Endothelial cell of umbilical vein (primary cell): Measurements from ENCODE around the gene CRELD2. TPM values are rescaled to one million over a fixed set of nuclear protein-coding genes. Genes with fewer than 3 reads are reported as not detected.

ENCODE experiments used
- BruUV-seq: library from RNA; stranded (reverse); fragments of 400-500 nt; replicated peaks from 2 replicates; lab custom pipeline; 2021; lab: Mats Ljungman, UMichigan
- CTCF ChIA-PET: fragments of 300-600, 350-600 bp; sonication (Branson Sonifier 250); formaldehyde crosslinking; loops from one replicate; lab custom pipeline; 2021; ENCODE audit warnings: antibody characterized with exemption, inconsistent platforms; lab: Charles Lee
- POLR2A ChIA-PET: fragments of 300-600, 350-600 bp; sonication (Branson Sonifier 250); formaldehyde crosslinking; loops from one replicate; lab custom pipeline; 2021; ENCODE audit warnings: antibody characterized with exemption, inconsistent platforms; lab: Charles Lee
- DNase-seq: peaks from one replicate; pipeline ENCODE4 v3.0.0-alpha.2; 2011; ENCODE audit warnings: low read depth, low spot score
- FAIRE-seq: peaks from 2 replicates; lab custom pipeline; 2011; peaks lifted over from hg19 to GRCh38; lab: Jason Lieb, UNC
- H2AFZ ChIP-seq: 2 replicates; pipeline ENCODE4 v1.6.0; 2012; ENCODE audit warnings: low read depth, low read length, control low read depth, inconsistent platforms
- H3K27ac ChIP-seq: 2 replicates; pipeline ENCODE4 v1.5.1; 2011; ENCODE audit warnings: low read depth, mild to moderate bottlenecking, control low read depth, low read length, moderate library complexity; ENCODE audit not compliant: insufficient read depth
- H3K27me3 ChIP-seq, 2 experiments: 2 replicates each; pipeline versions ENCODE4 v1.6.0 to v1.6.1; 2011; ENCODE audit warnings: low read length in 2 of 2, mixed read lengths in 1 of 2; ENCODE audit not compliant: control insufficient read depth in 2 of 2, insufficient read depth in 2 of 2
- H3K36me3 ChIP-seq, 2 experiments: 2 replicates in 1 of 2; 3 replicates in 1 of 2; pipeline ENCODE4 v1.5.1; 2011; ENCODE audit warnings: low read length in 2 of 2, mild to moderate bottlenecking in 1 of 2, moderate library complexity in 1 of 2; ENCODE audit not compliant: control insufficient read depth in 2 of 2, insufficient read depth in 2 of 2; ENCODE audit errors: extremely low read depth in 1 of 2
- H3K4me1 ChIP-seq: 3 replicates; pipeline ENCODE4 v1.5.1; 2011; ENCODE audit warnings: mild to moderate bottlenecking, low read length; ENCODE audit not compliant: control insufficient read depth, insufficient read depth; ENCODE audit errors: extremely low read depth
- H3K4me2 ChIP-seq: 2 replicates; pipeline ENCODE4 v1.6.1; 2011; ENCODE audit warnings: low read length, control low read depth, mixed read lengths; ENCODE audit not compliant: insufficient read depth
- H3K4me3 ChIP-seq, 3 experiments: fragments of 200-600 bp in 1 of 3; sonication (generic), shearing (Covaris generic) in 1 of 3; replicated peaks in 1 of 3; 2 replicates each; pipeline ENCODE4 v1.5.1; 2011 to 2016; ENCODE audit warnings: control low read depth in 3 of 3, low read length in 3 of 3, mild to moderate bottlenecking in 2 of 3, inconsistent platforms in 1 of 3, low read depth in 1 of 3, moderate library complexity in 1 of 3; ENCODE audit not compliant: insufficient read depth in 1 of 3
- H3K79me2 ChIP-seq: 2 replicates; pipeline ENCODE4 v1.6.0; 2012; ENCODE audit warnings: low read length, inconsistent platforms; ENCODE audit not compliant: control insufficient read depth, insufficient read depth
- H3K9ac ChIP-seq: replicated peaks from 2 replicates; pipeline ENCODE3; 2011; ENCODE audit warnings: low read length, control low read depth; ENCODE audit not compliant: insufficient read depth; ENCODE audit errors: extremely low read depth
- H3K9me1 ChIP-seq: replicated peaks from 3 replicates; pipeline ENCODE4 v1.6.0; 2011; ENCODE audit warnings: mild to moderate bottlenecking, low read length; ENCODE audit not compliant: control insufficient read depth, insufficient read depth; ENCODE audit errors: extremely low read depth
- H3K9me3 ChIP-seq: replicated peaks from 2 replicates; pipeline ENCODE4 v1.5.1; 2012; ENCODE audit warnings: low read length, inconsistent platforms; ENCODE audit not compliant: control insufficient read depth, insufficient read depth
- H4K20me1 ChIP-seq: replicated peaks from 2 replicates; pipeline ENCODE3; 2011; ENCODE audit warnings: mild to moderate bottlenecking, low read length; ENCODE audit not compliant: control insufficient read depth, insufficient read depth; ENCODE audit errors: extremely low read depth
- EZH2 ChIP-seq: IDR thresholded peaks from 2 replicates; pipeline ENCODE4 v1.6.1; 2012; ENCODE audit warnings: borderline replicate concordance, low read depth, mild to moderate bottlenecking, moderate library complexity, low read length, inconsistent platforms; ENCODE audit not compliant: severe bottlenecking
- FOS ChIP-seq: IDR thresholded peaks from 2 replicates; pipeline ENCODE4 v1.6.1; 2011; ENCODE audit warnings: mild to moderate bottlenecking, low read length, moderate library complexity, borderline replicate concordance; ENCODE audit not compliant: insufficient read depth
- GATA2 ChIP-seq: IDR thresholded peaks from 2 replicates; pipeline ENCODE4 v1.7.0; 2011; ENCODE audit warnings: low read depth, mild to moderate bottlenecking, moderate library complexity, mixed read lengths, low read length; ENCODE audit not compliant: insufficient read length, insufficient read depth
- JUN ChIP-seq: IDR thresholded peaks from 2 replicates; pipeline ENCODE4 v1.6.1; 2011; ENCODE audit warnings: borderline replicate concordance, low read depth; ENCODE audit not compliant: insufficient read length, insufficient read depth
- POLR2AphosphoS5 ChIP-seq: IDR thresholded peaks from 2 replicates; pipeline ENCODE4 v1.6.1; 2012; ENCODE audit warnings: low read depth, mild to moderate bottlenecking, control low read depth, low read length, moderate library complexity; ENCODE audit not compliant: insufficient read depth
- dilution Hi-C: fragments of 300-500 bp; cut with MboI; formaldehyde crosslinking; loops from one replicate; pipeline ENCODE4 v1.15.0; 2019; ENCODE audit warnings: low sequenced_read_pairs; ENCODE audit not compliant: extremely low pct_ligation_motif_present
- intact Hi-C: fragments of 100-400 bp; cut with micrococcal nuclease; formaldehyde crosslinking; loops from one replicate; pipeline ENCODE4 v1.10.0; 2022
- polyA plus RNA-seq, 4 experiments: library from polyadenylated mRNA; depleted of rRNA in 3 of 4; stranded (reverse) in 3 of 4; unstranded in 1 of 4; fragments of >200 nt; gene quantifications; 2 replicates each; pipeline versions ENCODE4 v1.2.1 to v1.2.3, GENCODE V29; 2011 to 2012; ENCODE audit warnings: missing spikeins in 1 of 4
- total RNA-seq: library from RNA; stranded (reverse); gene quantifications from 2 replicates; pipeline ENCODE4 v1.2.3, GENCODE V29; 2021
- TF ChIP-seq, protein P1 (sequence below): IDR thresholded peaks from 2 replicates; pipeline ENCODE4 v1.6.1; 2011; ENCODE audit not compliant: insufficient read depth, insufficient read length
- TF ChIP-seq, protein P2 (sequence below), 2 donors: IDR thresholded peaks; 1 replicate in 1 of 2; 2 replicates in 1 of 2; pipeline ENCODE4 v1.5.1; 2011; ENCODE audit warnings: low read length in 2 of 2, mild to moderate bottlenecking in 2 of 2, moderate library complexity in 2 of 2, control low read depth in 1 of 2, inconsistent platforms in 1 of 2, low read depth in 1 of 2; ENCODE audit not compliant: insufficient read depth in 1 of 2; ENCODE audit errors: extremely low read depth in 1 of 2

CRELD2 gene
- total and polyA plus RNA-seq, 2 donors (not counting 3 experiments of a cell fraction or from before 2014, with no cell fraction given), result 71.0 to 86.3 TPM

DNA sequence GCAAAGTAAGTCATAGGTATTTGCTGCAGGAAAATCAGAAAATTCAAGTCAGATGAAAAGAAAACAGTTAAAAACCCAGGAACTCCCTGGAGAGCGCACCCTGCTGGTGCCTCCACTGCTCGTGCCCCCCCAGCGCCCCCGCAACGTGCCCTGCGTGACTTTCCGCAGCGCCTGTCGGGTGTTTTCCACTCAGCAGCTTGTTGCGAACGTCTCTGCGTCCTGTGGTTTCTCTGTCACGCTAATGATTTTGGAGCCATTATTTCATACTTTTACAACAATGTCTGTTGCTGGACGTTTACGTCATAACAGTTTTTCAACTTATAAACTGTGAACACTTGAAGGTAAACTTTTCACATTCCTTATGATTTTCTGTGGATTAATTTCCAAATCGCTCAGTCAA, 5.0 kb downstream of the CRELD2 start:
- BruUV-seq, result no TSS peak
- POLR2A ChIA-PET, result no interaction called here
- Histone ChIP-seq H3K4me3 (no peak overlapping the region), H2AFZ (no peak overlapping the region), H3K4me1 (peaks cover 9% of the 10 kb centered on the region), H3K36me3 (peaks cover 2 to 8% of the 10 kb centered on the region in 2 experiments), H3K27me3 (no peaks in the 10 kb centered on the region), H3K9me3 (no peaks in the 10 kb centered on the region), H3K9ac (no peak overlapping the region), H4K20me1 (no peaks in the 10 kb centered on the region), H3K9me1 (no peaks in the 10 kb centered on the region), H3K79me2 (peaks cover 4% of the 10 kb centered on the region), H3K4me2 (no peak overlapping the region), H3K27ac (no peak overlapping the region)
- dilution Hi-C loops (no loop called here), intact Hi-C loops (no loop called here)
- FAIRE-seq (no peak), DNase-seq (no peak)
- CTCF ChIA-PET, result no interaction called here
- TF ChIP-seq, protein P1, sequence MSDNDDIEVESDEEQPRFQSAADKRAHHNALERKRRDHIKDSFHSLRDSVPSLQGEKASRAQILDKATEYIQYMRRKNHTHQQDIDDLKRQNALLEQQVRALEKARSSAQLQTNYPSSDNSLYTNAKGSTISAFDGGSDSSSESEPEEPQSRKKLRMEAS, result no peak
- TF ChIP-seq, protein P2, sequence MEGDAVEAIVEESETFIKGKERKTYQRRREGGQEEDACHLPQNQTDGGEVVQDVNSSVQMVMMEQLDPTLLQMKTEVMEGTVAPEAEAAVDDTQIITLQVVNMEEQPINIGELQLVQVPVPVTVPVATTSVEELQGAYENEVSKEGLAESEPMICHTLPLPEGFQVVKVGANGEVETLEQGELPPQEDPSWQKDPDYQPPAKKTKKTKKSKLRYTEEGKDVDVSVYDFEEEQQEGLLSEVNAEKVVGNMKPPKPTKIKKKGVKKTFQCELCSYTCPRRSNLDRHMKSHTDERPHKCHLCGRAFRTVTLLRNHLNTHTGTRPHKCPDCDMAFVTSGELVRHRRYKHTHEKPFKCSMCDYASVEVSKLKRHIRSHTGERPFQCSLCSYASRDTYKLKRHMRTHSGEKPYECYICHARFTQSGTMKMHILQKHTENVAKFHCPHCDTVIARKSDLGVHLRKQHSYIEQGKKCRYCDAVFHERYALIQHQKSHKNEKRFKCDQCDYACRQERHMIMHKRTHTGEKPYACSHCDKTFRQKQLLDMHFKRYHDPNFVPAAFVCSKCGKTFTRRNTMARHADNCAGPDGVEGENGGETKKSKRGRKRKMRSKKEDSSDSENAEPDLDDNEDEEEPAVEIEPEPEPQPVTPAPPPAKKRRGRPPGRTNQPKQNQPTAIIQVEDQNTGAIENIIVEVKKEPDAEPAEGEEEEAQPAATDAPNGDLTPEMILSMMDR (IDR thresholded peaks at IDR 0.05; ENCODE audit: extremely low read depth in 1 of 2, insufficient read depth in 1 of 2, low read depth in 1 of 2, low read length in 2 of 2), result peak in 1 of 2 donors; percentile 6
- no peak for TF ChIP-seq EZH2

- no peak overlapping the region for H3K27ac ChIP-seq
- H3K27me3 ChIP-seq, result no peaks in the 10 kb centered on the region
- POLR2A ChIA-PET, result no interaction called here
- no peak for DNase-seq
- H4K20me1 ChIP-seq, result no peaks in the 10 kb centered on the region
- peaks cover 2 to 8% of the 10 kb centered on the region in 2 experiments for H3K36me3 ChIP-seq
- H3K9me1 ChIP-seq, result no peaks in the 10 kb centered on the region
- H3K9ac ChIP-seq, result no peak overlapping the region
- no peak for TF ChIP-seq POLR2AphosphoS5
- TF ChIP-seq EZH2, result no peak
- TF ChIP-seq FOS, result no peak
- TF ChIP-seq, protein P2 (IDR thresholded peaks at IDR 0.05; ENCODE audit: extremely low read depth in 1 of 2, insufficient read depth in 1 of 2, low read depth in 1 of 2, low read length in 2 of 2), result no peak
- no peak for TF ChIP-seq GATA2
- no peak for TF ChIP-seq JUN
- H3K9me3 ChIP-seq, result no peaks in the 10 kb centered on the region
- no peak for FAIRE-seq
- peaks cover 3% of the 10 kb centered on the region for H3K4me1 ChIP-seq
- CTCF ChIA-PET, result interaction anchor here (2.3 kb wide), 1 partner anchor 106 kb away, joined by 12 read pairs; no protein-coding TSS in a partner anchor
- dilution Hi-C loops, result no loop called here
- H3K79me2 ChIP-seq, result no peaks in the 10 kb centered on the region
- no TSS peak for BruUV-seq
- H2AFZ ChIP-seq, result no peak overlapping the region
- intact Hi-C loops, result no loop called here
- no peak overlapping the region for H3K4me2 ChIP-seq
- H3K4me3 ChIP-seq, result no peak overlapping the region
Measured at GRCh38 chr22:49924113-49924833, 5.8 kb downstream of the CRELD2 start.
